Panc1 (cell line): Measurements from ENCODE around the gene SMARCAD1. TPM values are rescaled to one million over a fixed set of nuclear protein-coding genes. Genes with fewer than 3 reads are reported as not detected.

Experiments
- ATAC-seq: fragments of 200-7000 bp; cut with Tn5 transposase; 2 replicates; pipeline ENCODE4 v1.9.1; 2020; ENCODE audit warnings: mild to moderate bottlenecking, moderate library complexity
- BruUV-seq: library from RNA; stranded (reverse); fragments of 400-500 nt; replicated peaks from 2 replicates; lab custom pipeline; 2021; lab: Mats Ljungman, UMichigan
- CTCF ChIA-PET: fragments of 300-600 bp; sonication (Branson Sonifier 250); formaldehyde crosslinking; loops from one replicate; lab custom pipeline; 2022; ENCODE audit warnings: antibody characterized with exemption; lab: Charles Lee
- POLR2A ChIA-PET: fragments of 300-600 bp; sonication (Branson Sonifier 250); formaldehyde crosslinking; loops from one replicate; lab custom pipeline; 2022; ENCODE audit warnings: antibody characterized with exemption; lab: Charles Lee
- DNase-seq: peaks from one replicate; pipeline ENCODE4 v3.0.0-alpha.2; 2010; ENCODE audit warnings: low read depth, low spot score
- H3K27ac ChIP-seq: 2 replicates; pipeline ENCODE4 v1.5.1; 2011; ENCODE audit warnings: mild to moderate bottlenecking, low read length, inconsistent platforms
- H3K27me3 ChIP-seq: fragments of 200-500 bp; sonication (Bioruptor generic); 2 replicates; pipeline ENCODE4 v1.6.0; 2014; ENCODE audit warnings: low read length, inconsistent platforms; ENCODE audit not compliant: control insufficient read depth, insufficient read depth
- H3K36me3 ChIP-seq: fragments of 200-500 bp; sonication (Bioruptor generic); 2 replicates; pipeline ENCODE4 v1.5.1; 2014; ENCODE audit warnings: inconsistent platforms, mild to moderate bottlenecking, low read length, moderate library complexity; ENCODE audit not compliant: control insufficient read depth, insufficient read depth
- H3K4me1 ChIP-seq: 2 replicates; pipeline ENCODE4 v1.5.1; 2011; ENCODE audit warnings: inconsistent platforms, mild to moderate bottlenecking, low read length, moderate library complexity; ENCODE audit not compliant: control insufficient read depth, insufficient read depth
- H3K4me3 ChIP-seq, 2 experiments: 2 replicates each; pipeline ENCODE4 v1.5.1; 2011 to 2012; ENCODE audit warnings: low read depth in 2 of 2, low read length in 2 of 2, mild to moderate bottlenecking in 2 of 2, inconsistent platforms in 1 of 2, moderate library complexity in 1 of 2
- H3K9me3 ChIP-seq: fragments of 200-500 bp; sonication (Bioruptor generic); 2 replicates; pipeline ENCODE4 v1.5.1; 2014; ENCODE audit warnings: low read depth, mild to moderate bottlenecking, inconsistent platforms, low read length, moderate library complexity; ENCODE audit not compliant: control insufficient read depth, insufficient read depth
- CTCF ChIP-seq: fragments of 450-650 bp; IDR thresholded peaks from 2 replicates; pipeline ENCODE4 v1.5.1; 2017; ENCODE audit warnings: mild to moderate bottlenecking
- POLR2AphosphoS5 ChIP-seq: IDR thresholded peaks from 2 replicates; pipeline ENCODE4 v1.6.1; 2012; ENCODE audit warnings: mild to moderate bottlenecking, low read depth, low read length, moderate library complexity
- REST ChIP-seq, 2 experiments: IDR thresholded peaks; 2 replicates each; pipeline ENCODE4 v1.6.1; 2011 to 2012; ENCODE audit warnings: low read depth in 2 of 2, control low read depth in 1 of 2, low read length in 1 of 2, mild to moderate bottlenecking in 1 of 2, moderate library complexity in 1 of 2; ENCODE audit not compliant: insufficient read depth in 1 of 2
- SIN3A ChIP-seq: IDR thresholded peaks from 2 replicates; pipeline ENCODE4 v1.6.1; 2012; ENCODE audit warnings: low read depth, mild to moderate bottlenecking, low read length, moderate library complexity, borderline replicate concordance; ENCODE audit not compliant: insufficient read depth
- TCF7L2 ChIP-seq: IDR thresholded peaks from 2 replicates; pipeline ENCODE4 v1.6.1; 2011; ENCODE audit warnings: mild to moderate bottlenecking, low read depth, low read length, inconsistent platforms
- in situ Hi-C: cut with HindIII; loops from 2 replicates; pipeline ENCODE4 v1.10.0; 2016; ENCODE audit warnings: low sequenced_read_pairs, low pct_unique_long_range_greater_than_20kb
- intact Hi-C: fragments of 100-400 bp; cut with micrococcal nuclease; formaldehyde crosslinking; loops from one replicate; pipeline ENCODE4 v1.10.0; 2022; ENCODE audit not compliant: unreplicated experiment
- total RNA-seq: library from RNA; stranded (reverse); gene quantifications from one replicate; pipeline ENCODE4 v1.2.1, GENCODE V29; 2021; ENCODE audit not compliant: unreplicated experiment

SMARCAD1 gene
- total RNA-seq, 1 experiment from 2014 or later = 20.7 TPM

GRCh38 chr4:94159790-94160189 is 47.9 kb upstream of the SMARCAD1 start:
- Histone ChIP-seq H3K4me1 (no peaks in the 10 kb centered on the region), H3K9me3 (no peaks in the 10 kb centered on the region), H3K27me3 (no peaks in the 10 kb centered on the region), H3K27ac (no peak overlapping the region), H3K36me3 (no peaks in the 10 kb centered on the region), H3K4me3 (no peak overlapping the region)
- no peak for DNase-seq
- TF ChIP-seq CTCF = no peak
- CTCF ChIA-PET = interaction anchor here (0.7 kb wide), 1 partner anchor 1797 kb away, joined by 6 read pairs; no protein-coding TSS in a partner anchor
- POLR2A ChIA-PET = no interaction called here
- intact Hi-C loops (no loop called here), in situ Hi-C loops (no loop called here)
- ATAC-seq = no peak
- BruUV-seq = no TSS peak

GRCh38 chr4:94160774-94161173 is 46.9 kb upstream of the SMARCAD1 start:
- ATAC-seq = no peak
- POLR2A ChIA-PET = no interaction called here

GRCh38 chr4:94165256-94165655 is 42.4 kb upstream of the SMARCAD1 start:
- H3K36me3 ChIP-seq = no peaks in the 10 kb centered on the region
- H3K4me1 ChIP-seq = no peaks in the 10 kb centered on the region
- no peaks in the 10 kb centered on the region for H3K27me3 ChIP-seq
- no peaks in the 10 kb centered on the region for H3K9me3 ChIP-seq
- no TSS peak for BruUV-seq
- in situ Hi-C loops = no loop called here
- no peak overlapping the region for H3K27ac ChIP-seq
- intact Hi-C loops = no loop called here
- POLR2A ChIA-PET = no interaction called here
- H3K4me3 ChIP-seq = no peak overlapping the region
- no peak for DNase-seq
- ATAC-seq = no peak
- CTCF ChIA-PET = no interaction called here
- TF ChIP-seq POLR2AphosphoS5 = no peak
- no peak for TF ChIP-seq REST (IDR thresholded peaks at IDR 0.05; ENCODE audit: insufficient read depth in 1 of 2, low read depth in 2 of 2, low read length in 1 of 2)
- no peak for TF ChIP-seq CTCF
- no peak for TF ChIP-seq TCF7L2
- TF ChIP-seq SIN3A = no peak

More at GRCh38 chr4:94160774-94161173, 46.9 kb upstream of the SMARCAD1 start:
- no peak overlapping the region for H3K27ac ChIP-seq
- in situ Hi-C loops (no loop called here), intact Hi-C loops (no loop called here)
- BruUV-seq = no TSS peak
- H3K36me3 ChIP-seq = no peaks in the 10 kb centered on the region
- TF ChIP-seq TCF7L2 (no peak), REST (IDR thresholded peaks at IDR 0.05; ENCODE audit: insufficient read depth in 1 of 2, low read depth in 2 of 2, low read length in 1 of 2) (no peak), POLR2AphosphoS5 (no peak)
- CTCF ChIA-PET = no interaction called here
- no peak overlapping the region for H3K4me3 ChIP-seq
- no peaks in the 10 kb centered on the region for H3K4me1 ChIP-seq
- DNase-seq = no peak
- no peaks in the 10 kb centered on the region for H3K27me3 ChIP-seq
- H3K9me3 ChIP-seq = no peaks in the 10 kb centered on the region
